ENCODE measurements around the gene GRB14. TPM values are rescaled to one million over a fixed set of nuclear protein-coding genes. Genes with fewer than 3 reads are reported as not detected.

GRB14 gene
- total RNA-seq, 1 experiment from 2014 or later: 6.3 TPM

DNA sequence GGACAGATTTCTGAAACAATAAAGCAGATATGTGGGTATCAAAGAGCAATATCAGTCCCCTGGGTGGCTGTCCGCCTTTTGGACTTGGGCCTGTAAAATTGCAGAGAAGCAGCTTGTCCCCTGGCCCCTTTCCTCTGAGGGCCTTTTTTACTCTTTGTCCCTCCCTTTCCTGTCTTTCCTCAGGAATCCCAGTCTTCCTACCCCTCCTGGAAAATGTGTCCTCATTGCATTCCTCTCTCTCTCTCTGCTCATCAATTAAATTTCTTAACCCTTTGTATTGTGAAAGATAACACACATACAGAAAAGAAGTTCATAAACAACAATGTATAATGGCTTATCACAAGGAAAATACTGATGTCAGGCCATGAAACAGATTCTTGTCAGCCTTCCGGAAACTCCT is 3.0 kb upstream of the GRB14 start:
- BruUV-seq (replicated peaks): no TSS peak
- no peaks in the 10 kb centered on the region for H3K27me3 ChIP-seq (ENCODE audit: insufficient read depth, low read length)
- no peak overlapping the region for H3K9ac ChIP-seq (ENCODE audit: low read length)
- POLR2A ChIA-PET: no interaction called here
- peaks cover 0 to 17% of the 10 kb centered on the region in 2 experiments; a peak in 3 of 4 replicates for H3K4me1 ChIP-seq (ENCODE audit: control insufficient read depth in 1 of 2, insufficient read depth in 2 of 2, low read length in 2 of 2)
- no peak overlapping the region for H3K27ac ChIP-seq (ENCODE audit: low read depth, low read length)
- H3K36me3 ChIP-seq (ENCODE audit: control insufficient read depth in 1 of 2, insufficient read depth in 2 of 2, low read length in 2 of 2): no peaks in the 10 kb centered on the region
- ATAC-seq: no peak
- RAD21 ChIA-PET (ENCODE audit: low non-redundant PET in 1 of 2, low total read pairs in 2 of 2, uncharacterized antibody in 2 of 2, unreplicated experiment in 2 of 2): no interaction called here
- no peaks in the 10 kb centered on the region for H3K9me2 ChIP-seq (ENCODE audit: insufficient read depth)
- intact Hi-C loops (cut with micrococcal nuclease): no loop called here
- H3K9me3 ChIP-seq (ENCODE audit: control insufficient read depth in 1 of 2, insufficient read depth in 1 of 2, low read depth in 1 of 2, low read length in 2 of 2): no peaks in the 10 kb centered on the region
- H3K4me3 ChIP-seq (replicated peaks in 1 of 2; ENCODE audit: low read depth in 1 of 2, low read length in 2 of 2): no peak overlapping the region
- TF ChIP-seq POLR2AphosphoS5 (IDR thresholded peaks at IDR 0.05; ENCODE audit: low read depth, low read length) (no peak), EZH2phosphoT487 (IDR thresholded peaks at IDR 0.05; ENCODE audit: borderline replicate concordance) (no peak), JUND (IDR thresholded peaks at IDR 0.05) (no peak), SIN3A (IDR thresholded peaks at IDR 0.05; ENCODE audit: low read depth) (no peak), ZNF274 (IDR thresholded peaks at IDR 0.05; ENCODE audit: low read depth, low read length) (no peak), EZH2 (IDR thresholded peaks at IDR 0.05) (no peak), FOSL1 (IDR thresholded peaks at IDR 0.05; ENCODE audit: low read depth) (no peak), SP1 (IDR thresholded peaks at IDR 0.05; ENCODE audit: low read depth) (no peak)
- TF ChIP-seq, protein P1, sequence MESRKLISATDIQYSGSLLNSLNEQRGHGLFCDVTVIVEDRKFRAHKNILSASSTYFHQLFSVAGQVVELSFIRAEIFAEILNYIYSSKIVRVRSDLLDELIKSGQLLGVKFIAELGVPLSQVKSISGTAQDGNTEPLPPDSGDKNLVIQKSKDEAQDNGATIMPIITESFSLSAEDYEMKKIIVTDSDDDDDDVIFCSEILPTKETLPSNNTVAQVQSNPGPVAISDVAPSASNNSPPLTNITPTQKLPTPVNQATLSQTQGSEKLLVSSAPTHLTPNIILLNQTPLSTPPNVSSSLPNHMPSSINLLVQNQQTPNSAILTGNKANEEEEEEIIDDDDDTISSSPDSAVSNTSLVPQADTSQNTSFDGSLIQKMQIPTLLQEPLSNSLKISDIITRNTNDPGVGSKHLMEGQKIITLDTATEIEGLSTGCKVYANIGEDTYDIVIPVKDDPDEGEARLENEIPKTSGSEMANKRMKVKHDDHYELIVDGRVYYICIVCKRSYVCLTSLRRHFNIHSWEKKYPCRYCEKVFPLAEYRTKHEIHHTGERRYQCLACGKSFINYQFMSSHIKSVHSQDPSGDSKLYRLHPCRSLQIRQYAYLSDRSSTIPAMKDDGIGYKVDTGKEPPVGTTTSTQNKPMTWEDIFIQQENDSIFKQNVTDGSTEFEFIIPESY (IDR thresholded peaks at IDR 0.05; ENCODE audit: extremely low read depth, insufficient replicate concordance, low read length): no peak
- no peak overlapping the region for H2AFZ ChIP-seq (ENCODE audit: low read depth, low read length, poor library complexity, severe bottlenecking)
- H4K20me1 ChIP-seq (ENCODE audit: insufficient read depth): no peaks in the 10 kb centered on the region
- DNase-seq (ENCODE audit: low read depth, low spot score): no peak
- CTCF ChIA-PET: no interaction called here
- no peaks in the 10 kb centered on the region for H3K79me2 ChIP-seq (ENCODE audit: insufficient read depth, low read length)
- no peak overlapping the region for H3K4me2 ChIP-seq (ENCODE audit: low read length)

Measured in HCT116 (cell line).